GM23248 (cell line): ENCODE data around the gene KCNQ4.

Source experiments
- EZH2 ChIP-seq: fragments of 200-600 bp; sonication (generic); IDR thresholded peaks from 2 replicates; pipeline ENCODE4 v1.6.1; 2018; ENCODE audit warnings: antibody characterized with exemption, mild to moderate bottlenecking; ENCODE audit not compliant: insufficient read depth, poor library complexity, severe bottlenecking
- EZH2phosphoT487 ChIP-seq: fragments of 200-600 bp; sonication (generic); IDR thresholded peaks from 2 replicates; pipeline ENCODE4 v1.6.1; 2018; ENCODE audit warnings: antibody characterized with exemption, moderate library complexity, mild to moderate bottlenecking, low read depth; ENCODE audit not compliant: insufficient read depth

DNA sequence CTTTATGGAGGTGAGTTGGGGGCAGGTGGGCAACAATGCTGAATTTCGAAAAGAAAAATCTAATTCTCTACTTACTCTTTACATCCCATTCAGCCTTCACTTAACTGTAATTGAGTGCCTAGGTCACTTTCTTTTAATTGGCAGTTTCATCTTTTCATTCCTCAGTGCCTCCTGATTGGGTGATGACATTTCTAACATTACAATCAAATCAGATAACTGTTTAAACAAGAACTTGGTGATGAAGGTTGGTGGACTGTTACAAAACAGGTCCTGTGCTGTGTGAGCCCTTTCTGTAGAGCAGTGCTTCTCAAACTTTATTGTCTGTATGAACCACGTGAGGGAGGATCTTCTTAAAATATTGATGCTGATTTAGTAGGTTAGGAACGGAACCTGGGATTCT is 40.1 kb upstream of the KCNQ4 start:
- TF ChIP-seq EZH2: no peak
- TF ChIP-seq EZH2phosphoT487: no peak
